Trophoblast cell (in vitro differentiated cells and primary cell): Measurements from ENCODE around the gene CIB4.

Experiments
- DNase-seq, 2 donors: peaks; one replicate each; pipeline ENCODE4 v3.0.0-alpha.2; 2016
- H2AFZ ChIP-seq: 2 replicates; pipeline ENCODE4 v1.6.1; 2013; ENCODE audit warnings: low read length, moderate library complexity, mild to moderate bottlenecking; ENCODE audit not compliant: insufficient read depth, poor library complexity
- H2AK5ac ChIP-seq: 2 replicates; pipeline ENCODE4 v1.6.1; 2013; ENCODE audit warnings: mild to moderate bottlenecking, low read length
- H2BK120ac ChIP-seq: 2 replicates; pipeline ENCODE4 v1.6.1; 2013; ENCODE audit warnings: low read length, mild to moderate bottlenecking, moderate library complexity; ENCODE audit not compliant: insufficient read depth, poor library complexity
- H2BK12ac ChIP-seq: 2 replicates; pipeline ENCODE4 v1.6.1; 2013; ENCODE audit warnings: mild to moderate bottlenecking, low read length, moderate library complexity
- H2BK5ac ChIP-seq: 2 replicates; pipeline ENCODE4 v1.6.1; 2013; ENCODE audit warnings: low read length, low read depth, moderate library complexity, mild to moderate bottlenecking; ENCODE audit not compliant: poor library complexity
- H3K14ac ChIP-seq: 2 replicates; pipeline ENCODE4 v1.6.1; 2013; ENCODE audit warnings: mild to moderate bottlenecking, low read length
- H3K18ac ChIP-seq: 2 replicates; pipeline ENCODE4 v1.6.1; 2013; ENCODE audit warnings: mild to moderate bottlenecking, low read length
- H3K23ac ChIP-seq: 2 replicates; pipeline ENCODE4 v1.6.1; 2013; ENCODE audit warnings: low read length
- H3K27ac ChIP-seq: 2 replicates; pipeline ENCODE4 v1.5.1; 2013; ENCODE audit warnings: low read depth, mild to moderate bottlenecking, inconsistent platforms, low read length, moderate library complexity
- H3K27me3 ChIP-seq: 2 replicates; pipeline ENCODE4 v1.6.1; 2013; ENCODE audit warnings: inconsistent platforms, mild to moderate bottlenecking, low read length, moderate library complexity; ENCODE audit not compliant: insufficient read depth
- H3K36me3 ChIP-seq, 2 experiments: 1 replicate in 1 of 2; 2 replicates in 1 of 2; pipeline ENCODE4 v1.6.1; 2013; ENCODE audit warnings: low read length in 2 of 2, mild to moderate bottlenecking in 2 of 2, moderate library complexity in 1 of 2; ENCODE audit not compliant: insufficient read depth in 2 of 2, control insufficient read depth in 1 of 2
- H3K4ac ChIP-seq: 2 replicates; pipeline ENCODE4 v1.6.1; 2013; ENCODE audit warnings: low read depth, mild to moderate bottlenecking, low read length, moderate library complexity
- H3K4me1 ChIP-seq, 2 experiments: 1 replicate in 1 of 2; 2 replicates in 1 of 2; pipeline ENCODE4 v1.6.1; 2013; ENCODE audit warnings: low read length in 2 of 2, mild to moderate bottlenecking in 2 of 2, moderate library complexity in 1 of 2; ENCODE audit not compliant: insufficient read depth in 2 of 2, control insufficient read depth in 1 of 2
- H3K4me2 ChIP-seq: 2 replicates; pipeline ENCODE4 v1.6.1; 2013; ENCODE audit warnings: inconsistent platforms, mild to moderate bottlenecking, low read length, moderate library complexity
- H3K4me3 ChIP-seq: 2 replicates; pipeline ENCODE4 v1.5.1; 2013; ENCODE audit warnings: mild to moderate bottlenecking, low read depth, low read length, inconsistent platforms
- H3K79me1 ChIP-seq: one replicate; pipeline ENCODE4 v1.6.1; 2013; ENCODE audit warnings: low read length
- H3K79me2 ChIP-seq: 2 replicates; pipeline ENCODE4 v1.6.1; 2013; ENCODE audit warnings: low read length, mild to moderate bottlenecking; ENCODE audit not compliant: control insufficient read depth, insufficient read depth, poor library complexity
- H3K9ac ChIP-seq: 2 replicates; pipeline ENCODE4 v1.6.1; 2013; ENCODE audit warnings: mild to moderate bottlenecking, low read length
- H3K9me3 ChIP-seq: 2 replicates; pipeline ENCODE4 v1.6.1; 2013; ENCODE audit warnings: low read depth, mild to moderate bottlenecking, control low read depth, inconsistent platforms, low read length; ENCODE audit not compliant: insufficient read depth
- H4K12ac ChIP-seq: 2 replicates; pipeline ENCODE4 v1.6.1; 2013; ENCODE audit warnings: low read depth, mild to moderate bottlenecking, low read length, moderate library complexity
- H4K8ac ChIP-seq: 2 replicates; pipeline ENCODE4 v1.6.1; 2013; ENCODE audit warnings: low read depth, mild to moderate bottlenecking, low read length, moderate library complexity
- H4K91ac ChIP-seq: one replicate; pipeline ENCODE4 v1.6.1; 2013; ENCODE audit warnings: low read depth, mild to moderate bottlenecking, low read length, moderate library complexity
- WGBS: extraction: QIAGEN DNeasy Blood & Tissue Kit; methylation state at CpG from one replicate; pipeline ENCODE4 v1.1.7; 2013; ENCODE audit warnings: missing lambda C conversion rate; ENCODE audit not compliant: insufficient read length, insufficient coverage; ENCODE audit errors: extremely low coverage; 5-methylcytosine and 5-hydroxymethylcytosine counted together

Gene CIB4

DNA sequence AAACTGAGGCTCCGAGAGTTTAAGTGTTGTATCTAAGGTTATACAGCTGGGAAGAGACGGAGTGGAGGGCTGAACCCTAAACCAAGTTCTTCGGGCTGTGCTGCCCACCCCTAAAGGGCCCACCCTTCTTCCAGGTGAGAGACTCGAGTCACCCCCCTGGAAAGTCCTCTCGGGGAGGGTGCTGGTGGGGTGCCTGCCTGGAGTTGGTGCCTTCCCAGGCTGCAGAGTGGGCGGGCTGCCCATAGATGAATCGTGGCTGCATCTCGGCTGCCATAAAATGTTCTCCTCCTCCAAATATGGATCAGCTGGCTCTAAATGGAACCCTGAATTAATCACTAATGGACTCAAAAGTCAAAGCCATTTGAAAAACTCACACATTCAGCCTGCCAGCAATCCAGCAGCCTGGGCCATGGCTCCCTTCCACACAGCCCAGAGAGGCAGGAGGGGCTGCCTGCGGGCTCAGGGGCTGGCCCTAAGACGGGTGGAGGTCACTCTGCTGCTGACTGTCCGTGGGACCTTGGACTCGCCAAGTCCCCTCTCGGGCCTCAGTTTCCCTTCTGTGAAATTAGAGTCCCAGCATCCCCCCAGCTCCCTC, 7.7 kb downstream of the CIB4 start:
- Histone ChIP-seq H3K4me1 (peaks cover 6 to 12% of the 10 kb centered on the region in 2 experiments), H3K36me3 (no peaks in the 10 kb centered on the region), H2BK12ac (no peak overlapping the region), H2BK5ac (no peak overlapping the region), H3K27me3 (no peaks in the 10 kb centered on the region), H2AK5ac (no peak overlapping the region), H2AFZ (no peak overlapping the region), H3K14ac (no peak overlapping the region), H2BK120ac (no peak overlapping the region), H3K4ac (no peak overlapping the region), H4K91ac (no peak overlapping the region), H3K9me3 (no peaks in the 10 kb centered on the region), H3K79me2 (no peaks in the 10 kb centered on the region), H3K9ac (no peak overlapping the region), H3K27ac (no peak overlapping the region), H3K4me2 (no peak overlapping the region), H3K18ac (no peak overlapping the region), H4K8ac (no peak overlapping the region), H3K23ac (no peak overlapping the region), H3K79me1 (peaks cover 3% of the 10 kb centered on the region), H4K12ac (no peak overlapping the region), H3K4me3 (no peak overlapping the region)
- no CpG with 5 or more reads among the region's 13 CpGs for WGBS
- DNase-seq = no peak

DNA sequence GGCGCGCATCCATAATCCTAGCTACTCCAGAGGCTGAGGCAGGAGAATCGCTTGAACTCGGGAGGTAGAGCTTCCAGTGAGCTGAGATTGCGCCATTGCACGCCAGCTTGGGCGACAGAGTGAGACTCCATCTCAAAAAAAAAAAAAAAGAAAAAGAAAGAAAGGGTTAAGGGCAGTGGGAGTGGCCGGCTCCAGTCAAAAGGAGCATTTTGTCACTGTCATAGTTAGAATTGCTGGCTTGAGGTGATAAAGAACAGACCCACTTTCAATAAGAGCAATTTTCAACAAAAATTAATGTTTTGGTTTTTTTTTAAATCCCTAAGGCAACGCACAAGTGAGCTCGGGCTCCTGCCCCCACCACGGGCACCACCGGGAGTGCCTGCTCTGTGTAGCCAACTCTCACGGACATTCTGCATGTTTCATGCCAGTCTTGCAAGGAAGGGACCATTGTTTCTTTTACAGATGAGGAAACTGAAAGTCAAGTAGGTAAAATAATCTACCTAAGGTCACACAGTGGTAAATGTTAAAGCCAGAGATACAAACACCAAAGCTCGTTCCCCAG, 8.5 kb downstream of the CIB4 start:
- WGBS = no CpG with 5 or more reads among the region's 14 CpGs
- H3K27ac ChIP-seq = no peak overlapping the region
- H2AK5ac ChIP-seq = no peak overlapping the region

DNA sequence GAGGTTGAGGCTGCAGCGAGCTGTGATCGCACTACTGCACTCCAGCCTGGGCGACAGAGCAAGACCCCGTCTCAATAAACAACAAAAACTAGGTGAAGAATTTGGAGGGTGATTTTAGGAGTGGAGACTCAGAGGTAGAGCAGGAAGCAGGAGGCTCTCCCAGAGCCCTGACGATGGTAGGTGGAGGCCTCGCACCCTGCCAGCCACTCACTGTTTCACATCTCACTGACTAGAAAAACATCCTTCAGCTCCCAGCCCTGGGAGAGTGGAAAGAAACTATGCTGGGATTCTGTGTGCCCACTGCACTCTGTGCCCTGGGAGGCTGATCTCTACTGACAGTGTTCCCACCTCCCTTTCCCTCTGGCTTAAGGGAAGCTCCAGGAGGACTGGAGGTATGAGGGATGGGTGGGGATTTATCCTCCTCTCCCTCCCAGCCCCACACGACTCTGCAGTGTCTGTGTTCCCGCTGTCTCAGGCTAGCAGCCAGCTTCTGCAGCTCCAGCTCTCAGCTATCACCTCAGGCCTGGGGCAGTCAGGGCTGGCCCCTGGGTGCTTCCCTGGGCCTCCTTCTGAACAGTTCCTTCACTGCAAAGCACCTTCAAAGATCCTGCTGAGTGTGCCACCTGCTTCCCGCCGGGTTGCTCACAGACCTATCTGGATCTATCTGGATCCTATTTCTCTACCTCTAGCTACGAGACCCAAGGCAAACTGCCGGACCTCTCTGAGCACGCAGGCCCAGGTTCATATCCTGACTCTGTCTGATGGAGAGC, 9.6 kb downstream of the CIB4 start:
- no peak overlapping the region for H3K4me2 ChIP-seq
- DNase-seq = no peak
- H4K8ac ChIP-seq = no peak overlapping the region
- no CpG with 5 or more reads among the region's 13 CpGs for WGBS
- no peak overlapping the region for H2AK5ac ChIP-seq
- H2BK120ac ChIP-seq = no peak overlapping the region
- H4K12ac ChIP-seq = no peak overlapping the region
- H3K4ac ChIP-seq = no peak overlapping the region
- no peak overlapping the region for H3K18ac ChIP-seq
- H3K4me1 ChIP-seq = peaks cover 3 to 12% of the 10 kb centered on the region in 2 experiments
- no peak overlapping the region for H3K23ac ChIP-seq
- H2BK12ac ChIP-seq = peak overlapping the region; percentile 25
- H3K79me2 ChIP-seq = no peaks in the 10 kb centered on the region
- H3K36me3 ChIP-seq = no peaks in the 10 kb centered on the region
- H3K14ac ChIP-seq = no peak overlapping the region
- no peak overlapping the region for H3K27ac ChIP-seq
- no peaks in the 10 kb centered on the region for H3K27me3 ChIP-seq
- peak overlapping the region; percentile 6 for H4K91ac ChIP-seq
- H3K9ac ChIP-seq = no peak overlapping the region
- no peaks in the 10 kb centered on the region for H3K9me3 ChIP-seq
- H2BK5ac ChIP-seq = no peak overlapping the region
- H3K4me3 ChIP-seq = no peak overlapping the region
- no peak overlapping the region for H2AFZ ChIP-seq
- H3K79me1 ChIP-seq = peaks cover 3% of the 10 kb centered on the region

More for the DNA sequence above, 8.5 kb downstream of the CIB4 start:
- no peak overlapping the region for H3K14ac ChIP-seq
- H3K9me3 ChIP-seq = no peaks in the 10 kb centered on the region
- no peak overlapping the region for H2AFZ ChIP-seq
- no peak overlapping the region for H2BK5ac ChIP-seq
- no peaks in the 10 kb centered on the region for H3K36me3 ChIP-seq
- H4K12ac ChIP-seq = no peak overlapping the region
- no peak for DNase-seq
- no peak overlapping the region for H3K4me3 ChIP-seq
- no peak overlapping the region for H4K91ac ChIP-seq
- no peak overlapping the region for H4K8ac ChIP-seq
- no peak overlapping the region for H3K4ac ChIP-seq
- no peaks in the 10 kb centered on the region for H3K27me3 ChIP-seq
- no peak overlapping the region for H3K18ac ChIP-seq
- H3K23ac ChIP-seq = no peak overlapping the region
- H3K9ac ChIP-seq = no peak overlapping the region
- H3K4me2 ChIP-seq = no peak overlapping the region
- H3K4me1 ChIP-seq = peaks cover 6 to 12% of the 10 kb centered on the region in 2 experiments
- H3K79me2 ChIP-seq = no peaks in the 10 kb centered on the region
- H2BK12ac ChIP-seq = no peak overlapping the region
- peaks cover 3% of the 10 kb centered on the region for H3K79me1 ChIP-seq
- no peak overlapping the region for H2BK120ac ChIP-seq

GRCh38 chr2:26630669-26631360, 10.4 kb downstream of the CIB4 start:
- H3K9ac ChIP-seq = no peak overlapping the region
- WGBS = no CpG with 5 or more reads among the region's 10 CpGs
- no peaks in the 10 kb centered on the region for H3K79me2 ChIP-seq
- no peak overlapping the region for H3K18ac ChIP-seq
- no peak overlapping the region for H3K4ac ChIP-seq
- peak overlapping the region; percentile 23 for H4K8ac ChIP-seq
- no peaks in the 10 kb centered on the region for H3K36me3 ChIP-seq
- H3K79me1 ChIP-seq = peaks cover 3% of the 10 kb centered on the region
- no peak overlapping the region for H3K14ac ChIP-seq
- H4K91ac ChIP-seq = peak overlapping the region; percentile 6
- no peak overlapping the region for H3K27ac ChIP-seq
- peak overlapping the region; percentile 17 for H2BK12ac ChIP-seq
- peak overlapping the region; percentile 35 for H2BK120ac ChIP-seq
- H3K9me3 ChIP-seq = no peaks in the 10 kb centered on the region
- no peak overlapping the region for H4K12ac ChIP-seq
- H3K23ac ChIP-seq = no peak overlapping the region
- H2AK5ac ChIP-seq = peak overlapping the region; percentile 26
- no peak overlapping the region for H2BK5ac ChIP-seq
- H3K27me3 ChIP-seq = no peaks in the 10 kb centered on the region
- H2AFZ ChIP-seq = no peak overlapping the region
- H3K4me3 ChIP-seq = no peak overlapping the region
- no peak overlapping the region for H3K4me2 ChIP-seq
- peaks cover 3 to 12% of the 10 kb centered on the region in 2 experiments for H3K4me1 ChIP-seq
- DNase-seq = no peak
